A673 (cell line): Measurements from ENCODE around the gene ZMYND8. TPM values are rescaled to one million over a fixed set of nuclear protein-coding genes. Genes with fewer than 3 reads are reported as not detected.

ENCODE experiments used
- BruUV-seq: library from RNA; stranded (reverse); fragments of 400-500 nt; replicated peaks from 2 replicates; lab custom pipeline; 2021; lab: Mats Ljungman, UMichigan
- CTCF ChIA-PET: fragments of 300-600 bp; sonication (Branson Sonifier 250); formaldehyde crosslinking; loops from one replicate; lab custom pipeline; 2022; ENCODE audit warnings: antibody characterized with exemption; lab: Charles Lee
- POLR2A ChIA-PET: fragments of 300-600 bp; sonication (Branson Sonifier 250); formaldehyde crosslinking; loops from one replicate; lab custom pipeline; 2022; ENCODE audit warnings: antibody characterized with exemption; ENCODE audit not compliant: low non-redundant PET; lab: Charles Lee
- DNase-seq: peaks from one replicate; pipeline ENCODE4 v3.0.0-alpha.2; 2015; ENCODE audit warnings: low spot score
- H3K27ac ChIP-seq: fragments of 200-600 bp; sonication (generic); 2 replicates; pipeline ENCODE4 v1.5.1; 2016; ENCODE audit warnings: mixed run types, low read depth, mild to moderate bottlenecking, mixed read lengths, antibody characterized with exemption, low read length; ENCODE audit not compliant: poor library complexity, severe bottlenecking
- H3K27me3 ChIP-seq: fragments of 200-600 bp; sonication (generic); replicated peaks from 2 replicates; pipeline ENCODE4 v1.6.1; 2017; ENCODE audit warnings: mixed run types, low read depth, mild to moderate bottlenecking, mixed read lengths, antibody characterized with exemption, low read length; ENCODE audit not compliant: insufficient read depth, poor library complexity
- H3K36me3 ChIP-seq: fragments of 200-600 bp; sonication (generic); 2 replicates; pipeline ENCODE4 v1.6.1; 2016; ENCODE audit warnings: mixed run types, mild to moderate bottlenecking, mixed read lengths, antibody characterized with exemption, low read length; ENCODE audit not compliant: insufficient read depth, poor library complexity, severe bottlenecking
- H3K4me1 ChIP-seq: fragments of 200-600 bp; sonication (generic); 2 replicates; pipeline ENCODE4 v1.6.1; 2017; ENCODE audit warnings: mixed run types, mild to moderate bottlenecking, mixed read lengths, antibody characterized with exemption, low read length; ENCODE audit not compliant: insufficient read depth, poor library complexity, severe bottlenecking
- H3K4me3 ChIP-seq: fragments of 200-600 bp; sonication (generic); 2 replicates; pipeline ENCODE4 v1.5.1; 2016; ENCODE audit warnings: low read depth, mixed run types, mild to moderate bottlenecking, mixed read lengths, low read length; ENCODE audit not compliant: poor library complexity, severe bottlenecking
- H3K9me3 ChIP-seq: fragments of 200-600 bp; sonication (generic); 2 replicates; pipeline ENCODE4 v1.6.1; 2016; ENCODE audit warnings: mixed run types, low read depth, mild to moderate bottlenecking, mixed read lengths, antibody characterized with exemption, low read length; ENCODE audit not compliant: poor library complexity, severe bottlenecking
- EZH2 ChIP-seq: fragments of 200-600 bp; sonication (generic); IDR thresholded peaks from 2 replicates; pipeline ENCODE4 v1.6.1; 2017; ENCODE audit warnings: borderline replicate concordance, low read depth, mild to moderate bottlenecking, mixed read lengths, antibody characterized with exemption, low read length; ENCODE audit not compliant: poor library complexity, severe bottlenecking
- intact Hi-C: fragments of 100-400 bp; cut with micrococcal nuclease; formaldehyde crosslinking; loops from one replicate; pipeline ENCODE4 v1.10.0; 2022; ENCODE audit not compliant: unreplicated experiment
- total RNA-seq: library from RNA; stranded (reverse); gene quantifications from 2 replicates; pipeline ENCODE4 v1.2.3, GENCODE V29; 2021
- TF ChIP-seq, protein P1 (sequence below): fragments of 300-800, 200-600 bp; sonication (generic); conservative IDR thresholded peaks from 2 replicates; pipeline ENCODE4 v1.5.1; 2017; ENCODE audit warnings: low read depth, mild to moderate bottlenecking, antibody characterized with exemption, low read length, moderate library complexity, mixed read lengths

Gene ZMYND8
- total RNA-seq, 1 experiment from 2014 or later: 31.3 TPM

DNA sequence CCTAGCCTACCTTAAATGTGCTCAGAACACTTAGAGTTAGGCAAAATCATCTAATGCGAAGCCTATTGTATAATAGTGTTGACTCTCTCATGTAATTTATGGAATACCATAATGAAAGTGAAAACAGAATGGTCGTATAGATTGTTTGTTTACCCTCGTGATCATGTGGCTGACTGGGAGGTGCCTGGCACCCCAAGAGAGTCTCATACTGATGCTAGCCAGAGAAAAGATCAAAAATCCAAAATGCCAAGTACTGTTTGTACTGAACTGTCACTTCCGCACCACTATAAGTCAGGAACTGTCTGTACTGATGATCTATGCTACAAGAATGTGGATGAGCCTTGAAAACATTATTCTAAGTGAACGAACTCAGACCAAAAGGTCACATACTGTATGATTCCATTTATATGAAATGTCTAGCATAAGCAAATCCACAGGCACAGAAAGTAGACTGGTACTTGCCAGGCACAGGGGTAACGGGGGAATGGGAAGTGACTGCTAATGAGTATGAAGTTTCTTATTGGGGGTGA is 22.4 kb downstream of the ZMYND8 start:
- BruUV-seq: no TSS peak
- Histone ChIP-seq H3K36me3 (peaks cover 2% of the 10 kb centered on the region), H3K27me3 (no peaks in the 10 kb centered on the region), H3K4me1 (peaks cover 21% of the 10 kb centered on the region), H3K4me3 (no peak overlapping the region), H3K9me3 (no peaks in the 10 kb centered on the region), H3K27ac (no peak overlapping the region)
- POLR2A ChIA-PET: no interaction called here
- intact Hi-C loops: no loop called here
- TF ChIP-seq, protein P1, sequence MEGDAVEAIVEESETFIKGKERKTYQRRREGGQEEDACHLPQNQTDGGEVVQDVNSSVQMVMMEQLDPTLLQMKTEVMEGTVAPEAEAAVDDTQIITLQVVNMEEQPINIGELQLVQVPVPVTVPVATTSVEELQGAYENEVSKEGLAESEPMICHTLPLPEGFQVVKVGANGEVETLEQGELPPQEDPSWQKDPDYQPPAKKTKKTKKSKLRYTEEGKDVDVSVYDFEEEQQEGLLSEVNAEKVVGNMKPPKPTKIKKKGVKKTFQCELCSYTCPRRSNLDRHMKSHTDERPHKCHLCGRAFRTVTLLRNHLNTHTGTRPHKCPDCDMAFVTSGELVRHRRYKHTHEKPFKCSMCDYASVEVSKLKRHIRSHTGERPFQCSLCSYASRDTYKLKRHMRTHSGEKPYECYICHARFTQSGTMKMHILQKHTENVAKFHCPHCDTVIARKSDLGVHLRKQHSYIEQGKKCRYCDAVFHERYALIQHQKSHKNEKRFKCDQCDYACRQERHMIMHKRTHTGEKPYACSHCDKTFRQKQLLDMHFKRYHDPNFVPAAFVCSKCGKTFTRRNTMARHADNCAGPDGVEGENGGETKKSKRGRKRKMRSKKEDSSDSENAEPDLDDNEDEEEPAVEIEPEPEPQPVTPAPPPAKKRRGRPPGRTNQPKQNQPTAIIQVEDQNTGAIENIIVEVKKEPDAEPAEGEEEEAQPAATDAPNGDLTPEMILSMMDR: no peak
- no peak for TF ChIP-seq EZH2
- peak; percentile 21 for DNase-seq
- CTCF ChIA-PET: interaction anchor here (0.6 kb wide), 1 partner anchor 47 kb away, joined by 5 read pairs; no protein-coding TSS in a partner anchor

DNA sequence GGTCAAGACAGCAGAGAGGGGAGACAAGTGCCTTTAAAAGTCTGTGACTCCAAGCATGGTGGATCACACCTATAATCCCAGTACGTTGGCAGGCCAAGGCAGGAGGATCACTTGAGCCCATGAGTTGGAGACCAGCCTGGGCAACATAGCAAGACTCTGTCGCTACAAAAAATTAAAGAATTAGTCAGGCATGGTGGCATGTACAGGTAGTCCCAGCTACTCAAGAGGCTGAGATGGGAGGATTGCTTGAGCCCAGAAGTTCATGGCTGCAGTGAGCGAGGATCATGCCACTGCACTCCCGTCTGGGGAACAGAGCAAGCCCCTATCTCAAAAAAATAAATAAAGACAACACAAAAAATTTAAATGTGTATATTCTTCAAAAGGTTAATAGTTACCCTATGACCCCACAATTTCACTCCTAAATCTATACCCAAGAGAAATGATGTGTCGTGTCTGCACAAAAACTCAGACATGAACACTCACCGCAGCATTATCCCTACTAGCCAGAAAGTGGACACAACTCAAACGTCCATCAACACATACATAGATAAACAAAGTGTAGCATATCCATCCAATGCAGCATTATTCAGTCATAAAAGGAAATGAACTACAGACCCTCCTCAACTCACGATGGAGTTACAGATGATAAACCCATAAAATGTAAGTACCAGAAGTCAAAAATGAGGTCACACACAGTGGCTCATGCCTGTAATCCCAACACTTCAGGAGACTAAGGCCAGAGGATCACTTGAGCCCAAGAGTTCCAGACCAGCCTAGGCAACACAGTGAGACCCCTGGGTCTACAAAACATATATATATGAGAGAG is 23.9 kb downstream of the ZMYND8 start:
- intact Hi-C loops: no loop called here
- CTCF ChIA-PET: no interaction called here
- no TSS peak for BruUV-seq

DNA sequence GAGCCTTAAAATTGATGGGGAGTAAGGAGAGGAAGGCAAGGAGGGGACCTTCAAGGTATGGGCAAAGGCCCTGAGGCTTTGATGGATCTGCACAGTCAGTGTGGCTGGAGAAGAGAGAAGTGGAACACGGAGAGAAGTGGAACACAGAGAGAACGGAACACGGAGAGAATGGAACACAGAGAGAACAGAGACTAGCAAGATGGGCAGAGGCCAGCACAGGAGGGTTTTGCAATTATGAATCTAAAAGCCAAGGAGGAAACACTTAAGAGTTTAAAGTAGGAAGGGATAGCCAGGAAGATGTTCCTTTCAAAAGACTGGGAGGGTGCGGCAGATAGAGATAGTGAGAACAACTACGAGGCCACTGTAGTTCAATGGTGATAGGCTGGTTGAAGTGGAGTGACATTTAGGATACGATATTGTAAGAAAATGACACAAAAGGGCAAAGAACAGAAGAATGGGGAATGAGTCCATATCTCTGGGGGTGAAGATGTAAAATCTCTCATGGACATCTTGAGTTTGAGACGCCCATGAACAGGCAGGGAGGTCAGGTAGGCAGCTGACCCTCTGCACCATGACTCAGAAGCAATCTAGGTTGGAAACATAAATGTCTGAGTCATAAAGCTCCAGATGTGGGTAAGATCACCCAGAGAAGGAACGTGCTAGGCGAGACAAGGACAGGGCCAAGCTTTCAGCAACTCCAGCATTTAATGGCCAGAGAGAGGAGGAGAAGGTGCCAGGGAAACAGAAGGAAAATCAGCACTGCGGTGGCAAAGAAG is 25.4 kb downstream of the ZMYND8 start:
- Histone ChIP-seq H3K36me3 (peaks cover 2% of the 10 kb centered on the region), H3K27ac (no peak overlapping the region), H3K4me1 (peaks cover 21% of the 10 kb centered on the region), H3K9me3 (no peaks in the 10 kb centered on the region), H3K27me3 (no peaks in the 10 kb centered on the region), H3K4me3 (no peak overlapping the region)
- TF ChIP-seq, protein P1: no peak
- no peak for TF ChIP-seq EZH2
- ChIA-PET POLR2A (no interaction called here), CTCF (no interaction called here)
- DNase-seq: no peak
- BruUV-seq: no TSS peak
- intact Hi-C loops: no loop called here

More for the DNA sequence above, 23.9 kb downstream of the ZMYND8 start:
- TF ChIP-seq, protein P1: no peak
- TF ChIP-seq EZH2: no peak
- no peaks in the 10 kb centered on the region for H3K27me3 ChIP-seq
- peaks cover 21% of the 10 kb centered on the region for H3K4me1 ChIP-seq
- H3K27ac ChIP-seq: no peak overlapping the region
- H3K4me3 ChIP-seq: no peak overlapping the region
- no peak for DNase-seq
- POLR2A ChIA-PET: no interaction called here
- peaks cover 2% of the 10 kb centered on the region for H3K36me3 ChIP-seq
- H3K9me3 ChIP-seq: no peaks in the 10 kb centered on the region
